Measurements from ENCODE around the gene FRMD4A.

Gene FRMD4A

GRCh38 chr10:14186245-14186644 is 144.5 kb downstream of the FRMD4A start:
- DNase-seq (ENCODE audit: low spot score): no peak

GRCh38 chr10:14185316-14186045 is 145.2 kb downstream of the FRMD4A start:
- no peak for DNase-seq (ENCODE audit: low spot score)

GRCh38 chr10:14184841-14185315 is 145.8 kb downstream of the FRMD4A start:
- peak; percentile 53 for DNase-seq (ENCODE audit: low spot score)

- no peak for DNase-seq (ENCODE audit: low spot score)
Measured at GRCh38 chr10:14182781-14183180, 147.9 kb downstream of the FRMD4A start.

- no peak for DNase-seq (ENCODE audit: low spot score)
Measured at GRCh38 chr10:14181567-14181936, 149.2 kb downstream of the FRMD4A start.

GRCh38 chr10:14180911-14181566 is 149.7 kb downstream of the FRMD4A start:
- no peak for DNase-seq (ENCODE audit: low spot score)

- DNase-seq (ENCODE audit: low spot score): no peak
Measured at GRCh38 chr10:14179251-14179650, 151.5 kb downstream of the FRMD4A start.

GRCh38 chr10:14173706-14174594 is 156.8 kb downstream of the FRMD4A start:
- DNase-seq (ENCODE audit: low spot score): no peak

GRCh38 chr10:14173391-14173705 is 157.4 kb downstream of the FRMD4A start:
- DNase-seq (ENCODE audit: low spot score): no peak

GRCh38 chr10:14172336-14172950 is 158.3 kb downstream of the FRMD4A start:
- no peak for DNase-seq (ENCODE audit: low spot score)

- no peak for DNase-seq (ENCODE audit: low spot score)
Measured at GRCh38 chr10:14171336-14171735, 159.4 kb downstream of the FRMD4A start.

GRCh38 chr10:14163377-14164086 is 167.2 kb downstream of the FRMD4A start:
- no peak for DNase-seq (ENCODE audit: low spot score)

GRCh38 chr10:14162629-14163344 is 167.9 kb downstream of the FRMD4A start:
- no peak for DNase-seq (ENCODE audit: low spot score)

GRCh38 chr10:14162061-14162460 is 168.7 kb downstream of the FRMD4A start:
- no peak for DNase-seq (ENCODE audit: low spot score)

- no peak for DNase-seq (ENCODE audit: low spot score)
Measured at GRCh38 chr10:14160299-14160698, 170.4 kb downstream of the FRMD4A start.

- DNase-seq (ENCODE audit: low spot score): no peak
Measured at GRCh38 chr10:14158575-14158974, 172.1 kb downstream of the FRMD4A start.

GRCh38 chr10:14156104-14156503 is 174.6 kb downstream of the FRMD4A start:
- DNase-seq (ENCODE audit: low spot score): no peak

- DNase-seq (ENCODE audit: low spot score): peak; percentile 41
Measured at GRCh38 chr10:14153570-14154055, 177.1 kb downstream of the FRMD4A start.

- no peak for DNase-seq (ENCODE audit: low spot score)
Measured at GRCh38 chr10:14151571-14151970, 179.2 kb downstream of the FRMD4A start.

GRCh38 chr10:14150526-14150925 is 180.2 kb downstream of the FRMD4A start:
- no peak for DNase-seq (ENCODE audit: low spot score)

GRCh38 chr10:14146501-14146900 is 184.2 kb downstream of the FRMD4A start:
- no peak for DNase-seq (ENCODE audit: low spot score)

Measured in HuH-7 (cell line).